GM12873 (cell line): ENCODE data around the gene GLA.

Experiments
- CTCF ChIP-seq: IDR thresholded peaks from 2 replicates; pipeline ENCODE4 v1.5.1; 2012; ENCODE audit warnings: low read depth, mild to moderate bottlenecking, moderate library complexity, low read length, control low read depth; ENCODE audit not compliant: insufficient read depth; ENCODE audit errors: missing control alignments

Gene GLA

GRCh38 chrX:101411984-101412383, 4.3 kb upstream of the GLA start:
- no peak for TF ChIP-seq CTCF

- no peak for TF ChIP-seq CTCF
Measured at GRCh38 chrX:101410461-101410860, 2.7 kb upstream of the GLA start.

- no peak for TF ChIP-seq CTCF
Measured at GRCh38 chrX:101409043-101409442, 1.3 kb upstream of the GLA start.

- no peak for TF ChIP-seq CTCF
Measured at GRCh38 chrX:101408532-101408841, 762 bp upstream of the GLA start.

GRCh38 chrX:101407167-101407747, 468 bp downstream of the GLA start:
- TF ChIP-seq CTCF: no peak

GRCh38 chrX:101399825-101400224, 7.9 kb downstream of the GLA start:
- TF ChIP-seq CTCF: no peak

GRCh38 chrX:101398694-101399093, 9.0 kb downstream of the GLA start:
- no peak for TF ChIP-seq CTCF
